Lower leg skin (tissue), 3 donors: ENCODE data around the gene NEK2.

Source experiments
- CTCF ChIP-seq, 3 donors: fragments of 450-650 bp; IDR thresholded peaks; one replicate each; pipeline ENCODE4 v1.5.1; 2016; ENCODE audit warnings: antibody characterized with exemption in 3 of 3, mild to moderate bottlenecking in 3 of 3, moderate library complexity in 2 of 3
- POLR2A ChIP-seq, 2 donors: fragments of 450-650 bp; IDR thresholded peaks; one replicate each; pipeline ENCODE4 v1.6.1; 2016 to 2017; ENCODE audit warnings: antibody characterized with exemption in 2 of 2, mild to moderate bottlenecking in 1 of 2, moderate library complexity in 1 of 2

GRCh38 chr1:211625040-211625439, 50.4 kb downstream of the NEK2 start:
- TF ChIP-seq CTCF (IDR thresholded peaks at IDR 0.05) (no peak), POLR2A (IDR thresholded peaks at IDR 0.05) (no peak)
